Measurements from ENCODE around the gene HLA-DPA1.
A peak's percentile ranks its signal among the peaks of the same experiment; 100 is the strongest.

The HLA-DPA1 gene

DNA sequence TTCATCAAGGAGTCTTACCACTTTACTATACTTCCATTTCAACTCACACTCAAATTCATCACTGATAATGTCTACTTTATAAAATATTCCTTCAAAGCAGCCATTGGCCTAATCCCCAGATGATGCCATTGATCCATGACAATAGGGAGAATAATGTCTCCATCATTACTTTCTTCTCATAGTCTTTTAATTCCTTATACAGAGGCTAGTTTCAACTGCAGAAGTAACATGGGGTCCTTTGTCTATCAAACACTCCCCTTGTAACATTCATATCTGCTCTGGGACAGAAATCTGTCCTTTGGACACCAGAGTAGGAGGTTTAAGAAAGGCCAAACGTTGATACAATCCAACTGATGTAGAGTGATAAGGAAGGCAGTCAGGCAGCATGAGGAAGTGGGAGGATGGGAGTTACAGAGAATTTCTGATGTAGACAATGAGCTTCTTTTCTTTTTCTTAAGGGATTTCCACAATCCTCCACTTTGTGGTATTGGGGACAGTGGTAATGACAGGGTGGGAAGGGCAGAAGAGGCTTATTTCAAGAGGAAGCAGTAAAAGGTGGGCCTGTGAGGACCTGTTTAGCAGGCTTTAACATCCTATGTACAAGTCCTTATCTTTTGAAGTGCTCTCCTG, 45.1 kb downstream of the HLA-DPA1 start:
- in situ Hi-C loops (cut with HindIII; ENCODE audit: low pct_ligation_motif_present, low pct_unique_long_range_greater_than_20kb, low sequenced_read_pairs) = no loop called here

DNA sequence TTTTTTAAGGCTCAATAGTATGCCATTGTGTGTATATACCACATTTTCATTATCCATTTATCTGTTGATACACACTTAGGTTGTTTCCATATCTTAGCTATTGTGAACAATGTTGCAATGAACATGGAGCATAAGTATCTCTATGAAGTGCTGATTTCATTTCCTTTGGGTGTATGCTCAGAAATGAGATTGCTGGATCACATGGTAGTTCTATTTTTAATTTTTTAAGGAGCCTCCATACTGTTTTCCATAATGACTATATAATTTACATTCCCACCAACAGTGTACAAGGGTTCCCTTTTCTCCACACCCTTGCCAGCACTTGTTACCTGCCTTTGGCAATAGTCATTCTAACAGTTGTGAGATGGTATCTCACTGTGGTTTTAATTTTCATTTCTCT, 48.9 kb downstream of the HLA-DPA1 start:
- in situ Hi-C loops (cut with HindIII; ENCODE audit: low pct_ligation_motif_present, low pct_unique_long_range_greater_than_20kb, low sequenced_read_pairs) = no loop called here
- DNase-seq = no peak

More for the DNA sequence above, 45.1 kb downstream of the HLA-DPA1 start:
- DNase-seq = no peak

DNA sequence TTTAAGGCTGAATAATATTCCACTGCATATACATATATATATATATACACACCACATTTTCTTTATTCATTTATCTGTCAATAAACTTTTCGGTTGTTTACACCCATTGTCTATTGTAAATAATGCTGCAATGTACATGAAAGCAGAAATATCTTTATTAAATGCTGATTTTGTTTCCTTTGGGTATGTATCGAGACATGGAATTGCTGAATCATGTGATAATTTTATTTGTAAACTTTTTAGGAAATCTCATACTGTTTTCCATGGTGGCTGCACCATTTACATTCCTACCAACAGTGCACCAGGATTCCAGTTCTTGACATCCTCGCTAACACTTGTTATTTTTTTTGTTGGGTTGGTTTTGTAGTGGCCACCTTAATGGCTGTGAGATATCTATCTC, 49.9 kb downstream of the HLA-DPA1 start:
- no peak for DNase-seq
- in situ Hi-C loops (cut with HindIII; ENCODE audit: low pct_ligation_motif_present, low pct_unique_long_range_greater_than_20kb, low sequenced_read_pairs) = no loop called here

DNA sequence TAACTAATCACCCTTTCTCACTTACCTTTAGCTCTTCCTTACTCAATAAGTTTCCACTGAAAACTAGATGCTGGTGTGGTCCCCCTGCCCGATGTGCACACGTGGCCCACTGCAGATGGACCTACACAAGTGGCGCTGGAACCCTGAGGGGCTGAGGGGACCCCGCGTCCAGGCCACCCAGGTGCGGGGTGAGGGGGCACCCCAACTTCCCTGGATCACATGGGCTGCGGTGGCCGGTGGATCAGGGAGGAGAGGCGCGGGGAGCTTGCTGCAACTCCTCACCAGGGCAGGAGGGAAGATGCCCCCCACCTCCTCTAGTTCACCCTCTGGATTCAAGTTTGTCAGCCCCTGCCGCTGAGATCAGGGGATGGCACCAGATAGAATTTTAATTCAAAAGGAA, 51.5 kb downstream of the HLA-DPA1 start:
- in situ Hi-C loops (cut with HindIII; ENCODE audit: low pct_ligation_motif_present, low pct_unique_long_range_greater_than_20kb, low sequenced_read_pairs) = no loop called here

DNA sequence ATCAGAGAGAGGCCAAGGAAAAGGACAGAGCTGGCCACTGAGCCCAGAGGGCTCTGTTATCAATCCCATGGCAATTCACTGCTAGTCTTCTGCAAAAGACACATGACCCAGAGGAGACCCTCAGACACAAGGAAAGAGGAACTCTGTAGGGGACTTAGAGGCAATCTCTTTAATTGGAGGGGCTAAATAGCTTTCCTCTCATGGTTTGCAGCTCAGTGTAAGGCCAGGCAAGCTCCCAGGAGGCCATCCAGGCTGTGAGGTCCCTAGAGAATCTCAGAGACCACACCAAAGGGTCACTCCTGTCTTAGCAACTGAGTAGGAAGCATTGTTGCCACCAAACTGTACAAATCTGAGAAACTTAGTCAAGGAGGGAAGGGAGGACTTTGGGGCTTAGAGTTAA, 54.1 kb downstream of the HLA-DPA1 start:
- in situ Hi-C loops (cut with HindIII; ENCODE audit: low pct_ligation_motif_present, low pct_unique_long_range_greater_than_20kb, low sequenced_read_pairs) = no loop called here
- DNase-seq = no peak

More for the DNA sequence above, 51.5 kb downstream of the HLA-DPA1 start:
- no peak for DNase-seq

DNA sequence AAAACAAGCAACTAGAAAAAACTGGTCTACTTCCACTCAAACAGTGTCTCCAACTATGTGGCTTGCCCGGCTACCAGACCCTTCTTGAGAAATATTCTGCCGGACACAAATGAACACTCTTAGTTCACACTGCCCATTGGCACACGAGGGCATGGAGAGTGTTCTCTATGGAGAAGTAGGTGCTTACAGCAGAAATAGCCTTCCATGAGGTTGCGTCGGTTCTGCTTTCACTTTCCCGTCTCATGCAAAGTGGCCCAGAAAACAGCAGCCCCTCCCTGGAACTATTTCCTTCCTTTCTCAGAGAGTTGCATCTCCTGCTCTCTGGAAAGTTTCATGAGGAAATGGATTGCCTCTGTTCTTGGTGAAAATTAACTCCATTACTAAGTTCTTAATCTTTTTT, 54.5 kb downstream of the HLA-DPA1 start:
- in situ Hi-C loops (cut with HindIII; ENCODE audit: low pct_ligation_motif_present, low pct_unique_long_range_greater_than_20kb, low sequenced_read_pairs) = no loop called here
- DNase-seq = peak; percentile 58

DNA sequence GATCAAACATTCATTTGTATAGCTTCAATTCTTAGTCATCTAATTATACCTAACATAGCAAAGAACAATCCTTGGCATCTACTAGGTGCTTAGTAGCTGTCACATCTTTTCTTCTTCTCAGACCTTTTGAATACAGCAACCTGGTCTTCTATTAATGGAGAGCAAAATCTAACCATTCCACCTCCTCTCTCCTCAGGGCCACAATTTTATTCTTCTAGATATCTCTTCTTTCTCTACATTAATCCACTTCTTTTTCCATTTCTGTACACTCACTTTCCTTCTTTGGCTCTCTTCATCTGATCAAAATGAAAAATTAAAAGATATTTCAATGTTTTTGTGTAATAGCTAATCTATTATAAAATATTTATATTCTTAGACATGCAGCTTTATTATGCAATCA, 55.0 kb downstream of the HLA-DPA1 start:
- in situ Hi-C loops (cut with HindIII; ENCODE audit: low pct_ligation_motif_present, low pct_unique_long_range_greater_than_20kb, low sequenced_read_pairs) = no loop called here

DNA sequence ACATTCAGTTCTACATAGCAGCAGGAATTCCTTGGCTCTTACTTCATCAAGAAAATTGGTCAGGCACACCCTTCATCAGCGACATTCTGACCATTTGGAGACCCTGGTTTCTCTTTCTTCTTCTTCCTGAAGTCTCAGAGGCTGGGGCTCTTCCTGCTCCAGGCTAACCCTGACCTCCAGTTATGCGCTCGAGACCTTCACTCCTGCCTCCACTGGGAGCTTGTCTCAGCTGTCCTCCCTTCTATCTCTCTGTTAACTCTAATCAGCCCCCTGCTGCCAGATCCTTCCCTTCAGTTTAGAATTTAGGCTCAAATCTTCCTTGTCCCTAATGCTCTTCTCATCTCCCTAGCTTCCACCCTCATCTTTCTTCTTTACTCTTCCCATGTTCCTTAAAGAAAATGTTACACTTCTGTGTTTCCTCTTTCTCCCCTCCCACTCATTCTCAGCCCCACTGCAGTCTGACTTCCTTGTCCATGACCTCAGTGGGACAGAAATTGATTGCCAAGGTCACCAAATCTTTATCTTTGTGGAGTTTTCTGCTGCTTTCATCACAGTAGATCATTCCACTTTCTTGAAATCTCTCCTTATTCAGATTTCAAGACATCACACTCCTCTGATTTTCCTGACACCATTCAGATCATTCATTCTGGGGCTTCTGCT, 55.6 kb downstream of the HLA-DPA1 start:
- in situ Hi-C loops (cut with HindIII; ENCODE audit: low pct_ligation_motif_present, low pct_unique_long_range_greater_than_20kb, low sequenced_read_pairs) = no loop called here
- no peak for DNase-seq

More for the DNA sequence above, 55.0 kb downstream of the HLA-DPA1 start:
- DNase-seq = no peak

DNA sequence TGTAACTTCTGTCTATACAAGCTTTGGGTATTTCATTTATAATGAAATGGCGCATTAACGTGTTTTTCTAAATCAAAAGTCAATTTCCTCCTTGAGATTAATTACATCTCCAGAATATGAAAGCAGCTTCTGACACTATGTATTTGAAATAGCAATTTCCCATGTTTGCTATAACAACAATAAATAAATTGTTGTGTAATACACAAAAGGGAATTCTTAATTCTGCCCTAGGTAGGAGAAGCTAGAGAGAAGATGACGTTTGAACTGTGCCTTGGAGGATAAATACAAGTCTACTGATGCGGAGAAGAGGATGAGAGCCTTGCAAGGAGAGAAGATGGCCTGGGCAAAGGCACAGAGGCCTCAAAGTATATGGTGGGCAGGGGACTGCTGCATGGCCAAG, 56.4 kb downstream of the HLA-DPA1 start:
- in situ Hi-C loops (cut with HindIII; ENCODE audit: low pct_ligation_motif_present, low pct_unique_long_range_greater_than_20kb, low sequenced_read_pairs) = no loop called here
- DNase-seq = no peak

DNA sequence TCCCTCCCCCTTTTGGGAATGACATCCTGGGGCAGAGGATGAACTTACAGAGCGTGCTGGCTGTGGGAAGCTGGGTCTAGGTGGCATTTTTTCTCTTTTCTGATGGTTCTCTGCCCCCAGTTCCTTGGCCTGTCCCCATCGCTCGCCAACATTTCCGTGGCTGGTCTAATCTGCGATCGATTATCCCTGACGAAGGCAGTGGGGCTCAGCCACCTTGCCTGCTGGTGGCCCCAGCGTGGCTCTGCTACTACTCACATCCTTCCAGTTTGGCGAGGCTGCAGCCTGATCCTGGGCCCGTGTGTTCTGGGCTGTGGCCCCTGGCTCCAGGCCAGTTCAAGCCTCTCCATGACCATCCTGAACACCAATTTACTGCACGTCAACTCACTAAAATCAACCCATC, 57.7 kb downstream of the HLA-DPA1 start:
- in situ Hi-C loops (cut with HindIII; ENCODE audit: low pct_ligation_motif_present, low pct_unique_long_range_greater_than_20kb, low sequenced_read_pairs) = no loop called here
- no peak for DNase-seq

DNA sequence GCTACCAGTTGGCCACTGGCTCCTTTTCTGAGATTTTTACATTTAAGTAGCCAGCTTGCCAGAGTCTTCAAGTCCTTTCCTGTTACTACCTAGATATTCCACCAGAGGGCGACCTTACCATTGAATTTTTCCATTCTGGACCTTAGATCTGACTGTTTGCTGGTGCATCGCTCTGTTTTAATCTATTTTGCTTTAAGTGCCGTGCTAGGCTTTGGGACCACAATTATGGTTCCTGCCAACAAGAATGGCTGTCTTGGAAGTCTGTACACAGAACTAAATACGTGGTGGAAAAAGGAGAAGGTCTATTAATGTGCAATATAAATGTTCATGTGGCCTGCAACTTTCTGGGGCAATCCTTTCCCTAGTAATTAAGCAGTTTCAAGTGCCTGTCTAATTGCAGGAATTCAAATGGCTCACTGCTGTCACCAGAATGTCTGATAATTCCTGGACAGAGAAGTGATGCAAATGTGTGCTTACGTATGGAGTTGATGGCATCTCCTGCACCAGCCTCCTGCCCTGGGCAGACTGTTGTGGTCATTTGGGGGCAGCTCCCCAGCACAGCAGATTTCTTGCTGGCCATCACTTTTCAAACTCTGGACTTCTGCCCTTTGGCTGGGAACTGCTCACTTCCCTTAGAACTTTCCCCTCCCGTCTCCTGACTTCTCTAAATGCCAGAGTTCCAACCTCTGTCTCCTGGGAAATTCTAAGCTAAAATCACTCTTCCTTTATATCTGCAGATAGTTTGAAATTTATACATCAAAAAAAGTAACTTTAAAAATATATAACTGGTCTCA, 58.4 kb downstream of the HLA-DPA1 start:
- in situ Hi-C loops (cut with HindIII; ENCODE audit: low pct_ligation_motif_present, low pct_unique_long_range_greater_than_20kb, low sequenced_read_pairs) = no loop called here
- peak; percentile 69 for DNase-seq

All from ACHN (cell line).